K562 (cell line): ENCODE data around the gene WDPCP. TPM values are rescaled to one million over a fixed set of nuclear protein-coding genes. Genes with fewer than 3 reads are reported as not detected.

Experiments
- BRD4 ChIP-seq: fragments of 200-600 bp; sonication (generic); IDR thresholded peaks from 2 replicates; pipeline ENCODE4 v1.6.1; 2017; ENCODE audit warnings: inconsistent platforms
- BRF1 ChIP-seq: IDR thresholded peaks from 3 replicates; pipeline ENCODE4 v1.6.1; 2011; ENCODE audit warnings: borderline replicate concordance, mild to moderate bottlenecking; ENCODE audit not compliant: insufficient read length; ENCODE audit errors: extremely low read depth
- CHD1 ChIP-seq: fragments of 200-600 bp; sonication (generic); IDR thresholded peaks from one replicate; pipeline ENCODE4 v1.6.1; 2012; ENCODE audit warnings: mild to moderate bottlenecking, moderate library complexity, low read length, inconsistent platforms
- FOXA3 ChIP-seq, 2 experiments: fragments of 450-650 bp in 1 of 2; sonication (generic) in 1 of 2; formaldehyde crosslinking; IDR thresholded peaks in 1 of 2; conservative IDR thresholded peaks in 1 of 2; 2 replicates each; pipeline versions ENCODE4 v1.4.0 to v1.8.0; 2020 to 2022; ENCODE audit warnings: mild to moderate bottlenecking in 2 of 2, missing genetic modification reagents in 1 of 2
- KHSRP ChIP-seq: fragments of 450-650 bp; IDR thresholded peaks from 2 replicates; pipeline ENCODE4 v1.6.1; 2017
- LCOR ChIP-seq: sonication (generic); formaldehyde crosslinking; IDR thresholded peaks from 2 replicates; pipeline ENCODE4 v1.8.0; 2022; ENCODE audit warnings: mild to moderate bottlenecking, missing genetic modification reagents
- MECOM ChIP-seq: fragments of 250-450 bp; sonication (Bioruptor Pico); IDR thresholded peaks from 2 replicates; pipeline ENCODE4 v1.8.0; 2022; ENCODE audit warnings: inconsistent platforms
- PHF21A ChIP-seq: fragments of 450-650 bp; IDR thresholded peaks from 2 replicates; pipeline ENCODE4 v1.6.1; 2017; ENCODE audit warnings: low read depth, borderline replicate concordance
- SIN3A ChIP-seq, 2 experiments: fragments of 150-350 bp in 1 of 2; IDR thresholded peaks; 2 replicates each; pipeline ENCODE4 v1.6.1; 2011 to 2016; ENCODE audit warnings: borderline replicate concordance in 2 of 2, low read depth in 2 of 2, low read length in 2 of 2, mild to moderate bottlenecking in 2 of 2, moderate library complexity in 2 of 2; ENCODE audit not compliant: control insufficient read depth in 1 of 2
- STAT6 ChIP-seq: sonication (generic); formaldehyde crosslinking; IDR thresholded peaks from 2 replicates; pipeline ENCODE4 v1.8.1; 2023; ENCODE audit warnings: mild to moderate bottlenecking, missing genetic modification reagents
- THRAP3 ChIP-seq: fragments of 450-650 bp; IDR thresholded peaks from 2 replicates; pipeline ENCODE4 v1.6.1; 2016; ENCODE audit warnings: mild to moderate bottlenecking, inconsistent platforms, borderline replicate concordance
- U2AF2 ChIP-seq: fragments of 200-400 bp; formaldehyde crosslinking; optimal IDR thresholded peaks from 2 replicates; pipeline ENCODE3; 2017; ENCODE audit warnings: low read depth, mild to moderate bottlenecking, low read length
- ZBTB8A ChIP-seq: fragments of 450-650 bp; IDR thresholded peaks from 2 replicates; pipeline ENCODE4 v1.6.1; 2018; ENCODE audit warnings: mild to moderate bottlenecking, moderate library complexity; ENCODE audit not compliant: partially characterized antibody
- ZKSCAN3 ChIP-seq: fragments of 250-450 bp; sonication (Bioruptor Pico); IDR thresholded peaks from 2 replicates; pipeline ENCODE4 v1.4.0; 2020
- polyA plus RNA-seq, 8 experiments: library from polyadenylated mRNA; depleted of rRNA in 4 of 8; stranded (reverse) in 5 of 8; unstranded in 3 of 8; fragments of >200 nt; fragmentation: Nextera tagmentation in 2 of 8; fragmentation: Illumina TruSeq in 1 of 8; extraction: Ambion mirVana in 2 of 8; extraction: Trizol in 1 of 8; gene quantifications; 2 replicates each; pipeline versions ENCODE4 v1.2.1 to v1.2.3, GENCODE V29; 2011 to 2014; ENCODE audit warnings: inconsistent platforms in 1 of 8, missing spikeins in 1 of 8
- total RNA-seq, 7 experiments: library from RNA; depleted of rRNA in 6 of 7; stranded (reverse); fragments of >200 nt in 6 of 7; fragmentation: Illumina TruSeq in 2 of 7; extraction: Trizol in 2 of 7; gene quantifications; 2 replicates each; pipeline versions ENCODE4 v1.2.1 to v1.2.3, GENCODE V29; 2011 to 2021; ENCODE audit warnings: low replicate concordance in 1 of 7
- TF ChIP-seq, protein P1 (sequence below): fragments of 450-650 bp; IDR thresholded peaks from 2 replicates; pipeline ENCODE4 v1.6.1; 2017; ENCODE audit warnings: antibody characterized with exemption
- TF ChIP-seq, protein P2 (sequence below): fragments of 250-450 bp; sonication (Bioruptor Pico); IDR thresholded peaks from 2 replicates; pipeline ENCODE4 v1.9.0; 2021; ENCODE audit warnings: mild to moderate bottlenecking
- TF ChIP-seq, protein P3 (sequence below): fragments of 250-450 bp; sonication (Bioruptor Pico); IDR thresholded peaks from 2 replicates; pipeline ENCODE4 v1.4.0; 2020
- TF ChIP-seq, protein P4 (sequence below): fragments of 450-650 bp; formaldehyde crosslinking; IDR thresholded peaks from 2 replicates; pipeline ENCODE4 v1.4.0; 2020; ENCODE audit warnings: mild to moderate bottlenecking, moderate library complexity

WDPCP gene
- total and polyA plus RNA-seq, 9 of the 15 experiments (the other 6 are each of a cell fraction or from before 2014, with no cell fraction given): 1.4 to 6.4 (median 5.5) TPM

- TF ChIP-seq, protein P1, sequence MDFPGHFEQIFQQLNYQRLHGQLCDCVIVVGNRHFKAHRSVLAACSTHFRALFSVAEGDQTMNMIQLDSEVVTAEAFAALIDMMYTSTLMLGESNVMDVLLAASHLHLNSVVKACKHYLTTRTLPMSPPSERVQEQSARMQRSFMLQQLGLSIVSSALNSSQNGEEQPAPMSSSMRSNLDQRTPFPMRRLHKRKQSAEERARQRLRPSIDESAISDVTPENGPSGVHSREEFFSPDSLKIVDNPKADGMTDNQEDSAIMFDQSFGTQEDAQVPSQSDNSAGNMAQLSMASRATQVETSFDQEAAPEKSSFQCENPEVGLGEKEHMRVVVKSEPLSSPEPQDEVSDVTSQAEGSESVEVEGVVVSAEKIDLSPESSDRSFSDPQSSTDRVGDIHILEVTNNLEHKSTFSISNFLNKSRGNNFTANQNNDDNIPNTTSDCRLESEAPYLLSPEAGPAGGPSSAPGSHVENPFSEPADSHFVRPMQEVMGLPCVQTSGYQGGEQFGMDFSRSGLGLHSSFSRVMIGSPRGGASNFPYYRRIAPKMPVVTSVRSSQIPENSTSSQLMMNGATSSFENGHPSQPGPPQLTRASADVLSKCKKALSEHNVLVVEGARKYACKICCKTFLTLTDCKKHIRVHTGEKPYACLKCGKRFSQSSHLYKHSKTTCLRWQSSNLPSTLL: 0 out of 2 replicates have a peak, but pooled peaks have one; percentile 12
- TF ChIP-seq STAT6 (CRISPR knock-in tag) (no peak), ZBTB8A (no peak), LCOR (peak; percentile 99), BRF1 (no peak), SIN3A (IDR thresholded peaks at IDR 0.05; ENCODE audit: borderline replicate concordance in 2 of 2, control insufficient read depth in 1 of 2, low read depth in 2 of 2, low read length in 2 of 2) (peak; percentile 58 to 69; a peak in 2 of 4 replicates), U2AF2 (no peak), THRAP3 (no peak), PHF21A (no peak), FOXA3 (CRISPR knock-in tag; conservative IDR thresholded peaks at IDR 0.05 in 1 of 2, IDR thresholded peaks at IDR 0.05 in 1 of 2) (peak in 1 of 2 experiments; percentile 30; a peak in 1 of 4 replicates), ZKSCAN3 (CRISPR knock-in tag) (no peak), CHD1 (no peak), BRD4 (0 out of 2 replicates have a peak, but pooled peaks have one; percentile 59), MECOM (CRISPR knock-in tag) (peak; percentile 73), KHSRP (no peak)
- TF ChIP-seq, protein P2, sequence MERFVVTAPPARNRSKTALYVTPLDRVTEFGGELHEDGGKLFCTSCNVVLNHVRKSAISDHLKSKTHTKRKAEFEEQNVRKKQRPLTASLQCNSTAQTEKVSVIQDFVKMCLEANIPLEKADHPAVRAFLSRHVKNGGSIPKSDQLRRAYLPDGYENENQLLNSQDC: no peak
- TF ChIP-seq, protein P3, sequence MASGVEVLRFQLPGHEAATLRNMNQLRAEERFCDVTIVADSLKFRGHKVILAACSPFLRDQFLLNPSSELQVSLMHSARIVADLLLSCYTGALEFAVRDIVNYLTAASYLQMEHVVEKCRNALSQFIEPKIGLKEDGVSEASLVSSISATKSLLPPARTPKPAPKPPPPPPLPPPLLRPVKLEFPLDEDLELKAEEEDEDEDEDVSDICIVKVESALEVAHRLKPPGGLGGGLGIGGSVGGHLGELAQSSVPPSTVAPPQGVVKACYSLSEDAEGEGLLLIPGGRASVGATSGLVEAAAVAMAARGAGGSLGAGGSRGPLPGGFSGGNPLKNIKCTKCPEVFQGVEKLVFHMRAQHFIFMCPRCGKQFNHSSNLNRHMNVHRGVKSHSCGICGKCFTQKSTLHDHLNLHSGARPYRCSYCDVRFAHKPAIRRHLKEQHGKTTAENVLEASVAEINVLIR (CRISPR knock-in tag): peak; percentile 76
- TF ChIP-seq, protein P4, sequence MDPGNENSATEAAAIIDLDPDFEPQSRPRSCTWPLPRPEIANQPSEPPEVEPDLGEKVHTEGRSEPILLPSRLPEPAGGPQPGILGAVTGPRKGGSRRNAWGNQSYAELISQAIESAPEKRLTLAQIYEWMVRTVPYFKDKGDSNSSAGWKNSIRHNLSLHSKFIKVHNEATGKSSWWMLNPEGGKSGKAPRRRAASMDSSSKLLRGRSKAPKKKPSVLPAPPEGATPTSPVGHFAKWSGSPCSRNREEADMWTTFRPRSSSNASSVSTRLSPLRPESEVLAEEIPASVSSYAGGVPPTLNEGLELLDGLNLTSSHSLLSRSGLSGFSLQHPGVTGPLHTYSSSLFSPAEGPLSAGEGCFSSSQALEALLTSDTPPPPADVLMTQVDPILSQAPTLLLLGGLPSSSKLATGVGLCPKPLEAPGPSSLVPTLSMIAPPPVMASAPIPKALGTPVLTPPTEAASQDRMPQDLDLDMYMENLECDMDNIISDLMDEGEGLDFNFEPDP: no peak
Measured at GRCh38 chr2:63588385-63589147, at the start of gene WDPCP, which contains the start of gene MDH1 (continued).
